ENCODE measurements around the gene CPXCR1. TPM values are rescaled to one million over a fixed set of nuclear protein-coding genes. Genes with fewer than 3 reads are reported as not detected.

The CPXCR1 gene
- total RNA-seq, result not detected in 2 replicates

GRCh38 chrX:88746925-88747324 lies at the start of gene CPXCR1:
Gene CPXCR1, plus strand, starts transcription at chrX:88747225. Its CDS starts 6,190 bp downstream, at chrX:88753415.

